GM19324 (cell line): Measurements from ENCODE around the gene NCL.
"Not testable (repeated sequence)": the region's sequence is repeated elsewhere in the genome, so short reads cannot be mapped to it uniquely, and the experiment has no call there.

Experiments
- ATAC-seq: cut with Tn5 transposase; IDR thresholded peaks from one replicate; pipeline ENCODE4 v1.9.1; 2021; ENCODE audit warnings: mild to moderate bottlenecking, moderate library complexity; ENCODE audit not compliant: unreplicated experiment, low FRiP score

NCL gene

GRCh38 chr2:231408304-231408703 is 56.0 kb downstream of the NCL start:
- ATAC-seq, result not testable (repeated sequence)

GRCh38 chr2:231407686-231408085 is 56.6 kb downstream of the NCL start:
- not testable (repeated sequence) for ATAC-seq

- ATAC-seq, result not testable (repeated sequence)
Observed at GRCh38 chr2:231405601-231406367, 58.5 kb downstream of the NCL start.

GRCh38 chr2:231404183-231404578 is 60.1 kb downstream of the NCL start:
- ATAC-seq, result not testable (repeated sequence)
